Measurements from ENCODE around the gene NR0B2.
A peak's percentile ranks its signal among the peaks of the same experiment; 100 is the strongest.
"Not testable (repeated sequence)": the region's sequence is repeated elsewhere in the genome, so short reads cannot be mapped to it uniquely, and the experiment has no call there.

NR0B2 gene

DNA sequence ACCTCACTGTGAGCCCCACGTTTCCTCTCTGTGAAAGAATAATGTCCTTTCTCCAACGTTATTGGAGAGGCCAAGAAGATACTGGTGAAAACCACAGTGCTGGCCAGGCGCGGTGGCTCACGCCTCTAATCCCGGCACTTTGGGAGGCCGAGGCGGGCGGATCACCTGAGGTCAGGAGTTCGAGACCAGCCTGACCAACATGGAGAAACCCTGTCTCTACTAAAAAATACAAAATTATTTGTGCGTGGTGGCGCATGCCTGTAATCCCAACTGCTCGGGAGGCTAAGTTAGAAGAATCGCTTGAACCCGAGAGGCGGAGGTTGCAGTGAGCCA, 34.9 kb upstream of the NR0B2 start:
- not testable (repeated sequence) for H3K4me3 Mint-ChIP-seq; DNase-seq; H3K27me3 Mint-ChIP-seq; ATAC-seq (replicated peaks); H3K4me1 Mint-ChIP-seq; H3K9me3 Mint-ChIP-seq
- H3K36me3 Mint-ChIP-seq, result peaks cover 26 to 43% of the 10 kb centered on the region in 2 donors
- peak overlapping the region; percentile 9 for H3K27ac Mint-ChIP-seq

DNA sequence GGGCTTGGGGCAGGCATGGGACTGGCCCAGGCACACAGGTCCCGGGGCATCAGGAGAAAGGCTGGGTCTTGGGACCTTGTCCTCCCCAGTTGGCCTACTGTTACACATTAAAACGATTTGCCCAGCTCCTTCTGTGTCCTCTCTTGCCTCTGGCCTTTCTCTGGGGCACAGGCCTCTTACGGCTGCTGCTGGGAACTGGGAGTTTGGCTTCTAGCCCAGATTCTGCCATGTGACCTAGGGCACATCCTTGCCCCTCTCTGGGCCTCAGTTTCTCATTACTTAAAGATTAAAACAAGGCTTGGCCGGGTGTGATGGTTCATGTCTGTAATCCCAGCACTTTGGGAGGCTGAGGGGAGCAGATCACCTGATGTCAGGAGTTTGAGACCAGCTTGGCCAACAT, 32.5 kb upstream of the NR0B2 start:
- Mint-ChIP-seq H3K27me3 (no peaks in the 10 kb centered on the region), H3K36me3 (peaks cover 38 to 47% of the 10 kb centered on the region in 2 donors), H3K4me1 (peaks cover 0 to 2% of the 10 kb centered on the region in 2 donors), H3K27ac (no peak overlapping the region), H3K4me3 (no peak overlapping the region), H3K9me3 (no peaks in the 10 kb centered on the region)
- ATAC-seq (replicated peaks), result no peak
- DNase-seq, result no peak

DNA sequence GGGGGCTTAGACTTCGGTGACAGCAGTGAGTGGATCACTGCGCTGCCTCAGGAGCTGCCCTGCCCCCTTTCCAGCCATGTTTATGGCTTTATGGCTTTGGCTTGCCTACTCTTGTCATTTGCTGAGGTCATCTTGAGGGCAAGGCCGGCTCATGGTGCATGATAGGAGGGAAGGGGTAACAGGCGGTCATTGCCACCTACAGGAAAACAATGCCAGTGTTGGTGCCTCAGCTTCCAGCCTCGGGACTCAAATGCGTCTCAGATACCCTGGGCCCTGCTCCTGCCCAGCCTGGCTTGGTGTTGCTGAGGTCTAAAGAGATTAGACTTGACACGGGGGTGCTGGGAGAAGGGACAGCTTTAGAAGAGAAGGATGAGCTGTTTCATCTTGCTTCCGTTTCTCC, 32.0 kb upstream of the NR0B2 start:
- peaks cover 0 to 2% of the 10 kb centered on the region in 2 donors for H3K4me1 Mint-ChIP-seq
- H3K27ac Mint-ChIP-seq, result peak overlapping the region; percentile 56
- peaks cover 41 to 45% of the 10 kb centered on the region in 2 donors for H3K36me3 Mint-ChIP-seq
- DNase-seq (no peak), ATAC-seq (replicated peaks) (no peak)
- no peaks in the 10 kb centered on the region for H3K27me3 Mint-ChIP-seq
- H3K4me3 Mint-ChIP-seq, result no peak overlapping the region
- H3K9me3 Mint-ChIP-seq, result no peaks in the 10 kb centered on the region

GRCh38 chr1:26945138-26945537, 31.4 kb upstream of the NR0B2 start:
- no peaks in the 10 kb centered on the region for H3K9me3 Mint-ChIP-seq
- no peak for ATAC-seq (replicated peaks)
- no peak overlapping the region for H3K4me3 Mint-ChIP-seq
- H3K4me1 Mint-ChIP-seq, result peaks cover 0 to 2% of the 10 kb centered on the region in 2 donors
- H3K27ac Mint-ChIP-seq, result no peak overlapping the region
- no peak for DNase-seq
- peaks cover 41 to 42% of the 10 kb centered on the region in 2 donors for H3K36me3 Mint-ChIP-seq
- no peaks in the 10 kb centered on the region for H3K27me3 Mint-ChIP-seq

DNA sequence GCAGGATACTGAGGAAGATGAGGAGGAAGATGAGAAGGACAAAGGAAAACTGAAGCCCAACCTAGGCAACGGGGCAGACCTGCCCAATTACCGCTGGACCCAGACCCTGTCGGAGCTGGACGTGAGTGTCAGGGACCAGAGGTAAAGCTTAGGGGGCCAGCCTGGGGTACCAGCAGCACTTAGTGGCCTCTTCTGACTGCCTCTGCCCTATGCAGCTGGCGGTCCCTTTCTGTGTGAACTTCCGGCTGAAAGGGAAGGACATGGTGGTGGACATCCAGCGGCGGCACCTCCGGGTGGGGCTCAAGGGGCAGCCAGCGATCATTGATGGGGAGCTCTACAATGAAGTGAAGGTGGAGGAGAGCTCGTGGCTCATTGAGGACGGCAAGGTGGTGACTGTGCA, 28.9 kb upstream of the NR0B2 start:
- Mint-ChIP-seq H3K27me3 (no peaks in the 10 kb centered on the region), H3K9me3 (no peaks in the 10 kb centered on the region), H3K4me1 (peaks cover 0 to 4% of the 10 kb centered on the region in 2 donors), H3K4me3 (no peak overlapping the region), H3K27ac (no peak overlapping the region), H3K36me3 (peaks cover 46 to 48% of the 10 kb centered on the region in 2 donors)
- ATAC-seq (replicated peaks), result no peak
- no peak for DNase-seq

GRCh38 chr1:26941311-26941710, 27.5 kb upstream of the NR0B2 start:
- ATAC-seq (replicated peaks), result no peak
- no peak overlapping the region for H3K27ac Mint-ChIP-seq
- H3K27me3 Mint-ChIP-seq, result no peaks in the 10 kb centered on the region

GRCh38 chr1:26938659-26939025, 24.9 kb upstream of the NR0B2 start:
- H3K27me3 Mint-ChIP-seq, result no peaks in the 10 kb centered on the region
- ATAC-seq (replicated peaks), result no peak
- H3K9me3 Mint-ChIP-seq, result no peaks in the 10 kb centered on the region
- H3K36me3 Mint-ChIP-seq, result peaks cover 35 to 44% of the 10 kb centered on the region in 2 donors
- no peak overlapping the region for H3K27ac Mint-ChIP-seq
- no peak for DNase-seq
- H3K4me1 Mint-ChIP-seq, result peaks cover 5% of the 10 kb centered on the region in 2 donors
- H3K4me3 Mint-ChIP-seq, result no peak overlapping the region

More at GRCh38 chr1:26941311-26941710, 27.5 kb upstream of the NR0B2 start:
- H3K4me3 Mint-ChIP-seq, result no peak overlapping the region
- no peak for DNase-seq
- no peaks in the 10 kb centered on the region for H3K9me3 Mint-ChIP-seq
- peaks cover 0 to 4% of the 10 kb centered on the region in 2 donors for H3K4me1 Mint-ChIP-seq
- peaks cover 37 to 45% of the 10 kb centered on the region in 2 donors for H3K36me3 Mint-ChIP-seq

GRCh38 chr1:26938004-26938658, 24.4 kb upstream of the NR0B2 start:
- H3K4me3 Mint-ChIP-seq, result no peak overlapping the region
- DNase-seq (no peak), ATAC-seq (replicated peaks) (no peak)
- no peak overlapping the region for H3K27ac Mint-ChIP-seq
- H3K36me3 Mint-ChIP-seq, result peaks cover 33 to 41% of the 10 kb centered on the region in 2 donors
- H3K9me3 Mint-ChIP-seq, result no peaks in the 10 kb centered on the region
- no peaks in the 10 kb centered on the region for H3K27me3 Mint-ChIP-seq
- H3K4me1 Mint-ChIP-seq, result peaks cover 5 to 7% of the 10 kb centered on the region in 2 donors

DNA sequence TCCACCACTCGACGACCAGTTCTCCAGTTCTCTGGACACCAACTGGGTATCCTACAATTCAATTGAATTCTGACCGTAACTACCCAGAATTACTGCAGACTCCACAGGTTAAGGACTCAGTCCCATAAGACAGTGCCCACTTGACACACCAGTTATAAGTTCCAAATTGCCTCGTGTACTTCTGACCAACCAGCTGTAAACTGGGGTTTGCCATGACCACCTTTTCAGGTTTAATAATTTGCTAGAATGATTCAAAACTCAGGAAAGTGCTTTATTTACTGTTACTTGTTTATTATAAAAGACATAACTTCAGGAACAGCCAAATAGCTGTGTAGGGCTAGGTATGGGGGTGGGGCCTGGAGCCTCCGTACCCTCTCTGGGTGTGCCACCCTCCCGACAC, 23.0 kb upstream of the NR0B2 start:
- no peaks in the 10 kb centered on the region for H3K27me3 Mint-ChIP-seq
- peaks cover 28 to 35% of the 10 kb centered on the region in 2 donors for H3K36me3 Mint-ChIP-seq
- H3K4me3 Mint-ChIP-seq, result no peak overlapping the region
- H3K9me3 Mint-ChIP-seq, result no peaks in the 10 kb centered on the region
- H3K27ac Mint-ChIP-seq, result no peak overlapping the region
- no peak for ATAC-seq (replicated peaks)
- no peak for DNase-seq
- H3K4me1 Mint-ChIP-seq, result peaks cover 9 to 18% of the 10 kb centered on the region in 2 donors

DNA sequence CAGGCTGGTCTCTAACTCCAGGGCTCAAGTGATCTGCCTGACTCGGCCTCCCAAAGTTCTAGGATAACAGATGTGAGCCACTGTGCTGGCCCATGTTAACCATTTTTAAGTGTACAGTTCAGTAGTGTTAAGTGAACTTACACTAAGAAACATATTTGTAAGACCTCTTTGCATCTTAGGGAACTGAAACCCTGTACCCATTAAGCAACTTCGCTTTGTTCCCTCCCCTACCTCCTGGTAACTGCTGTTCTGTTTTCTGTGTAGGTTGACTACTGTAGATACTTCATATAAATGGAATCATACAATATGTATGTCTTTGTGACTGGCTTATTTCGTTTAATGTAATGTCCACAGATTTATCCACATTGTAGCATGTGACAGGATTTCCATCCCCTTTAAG, 18.8 kb upstream of the NR0B2 start:
- peak overlapping the region; percentile 37 to 48 for H3K4me3 Mint-ChIP-seq
- ATAC-seq (replicated peaks), result peak; percentile 100
- H3K36me3 Mint-ChIP-seq, result peaks cover 31 to 34% of the 10 kb centered on the region in 2 donors
- no peaks in the 10 kb centered on the region for H3K9me3 Mint-ChIP-seq
- DNase-seq, result peak; percentile 14
- no peaks in the 10 kb centered on the region for H3K27me3 Mint-ChIP-seq
- H3K27ac Mint-ChIP-seq, result peak overlapping the region; percentile 90
- peaks cover 7 to 18% of the 10 kb centered on the region in 2 donors for H3K4me1 Mint-ChIP-seq

GRCh38 chr1:26923711-26924110, 9.9 kb upstream of the NR0B2 start:
- Mint-ChIP-seq H3K36me3 (peaks cover 25 to 33% of the 10 kb centered on the region in 2 donors), H3K4me1 (peaks cover 15 to 50% of the 10 kb centered on the region in 2 donors), H3K9me3 (no peaks in the 10 kb centered on the region), H3K27me3 (no peaks in the 10 kb centered on the region), H3K27ac (peak overlapping the region; percentile 42), H3K4me3 (peak overlapping the region; percentile 96 to 100)
- DNase-seq (no peak), ATAC-seq (replicated peaks) (no peak)

GRCh38 chr1:26922901-26923300, 9.1 kb upstream of the NR0B2 start:
- peak overlapping the region; percentile 96 to 100 for H3K4me3 Mint-ChIP-seq
- H3K9me3 Mint-ChIP-seq, result no peaks in the 10 kb centered on the region
- DNase-seq (no peak), ATAC-seq (replicated peaks) (no peak)
- H3K27ac Mint-ChIP-seq, result peak overlapping the region; percentile 76
- no peaks in the 10 kb centered on the region for H3K27me3 Mint-ChIP-seq
- peaks cover 20 to 25% of the 10 kb centered on the region in 2 donors for H3K36me3 Mint-ChIP-seq
- H3K4me1 Mint-ChIP-seq, result peaks cover 15 to 50% of the 10 kb centered on the region in 2 donors

- DNase-seq (no peak), ATAC-seq (replicated peaks) (no peak)
- H3K9me3 Mint-ChIP-seq, result no peaks in the 10 kb centered on the region
- H3K4me1 Mint-ChIP-seq, result peaks cover 15 to 50% of the 10 kb centered on the region in 2 donors
- peak overlapping the region; percentile 99 for H3K27ac Mint-ChIP-seq
- H3K27me3 Mint-ChIP-seq, result no peaks in the 10 kb centered on the region
- H3K36me3 Mint-ChIP-seq, result peaks cover 16 to 23% of the 10 kb centered on the region in 2 donors
- H3K4me3 Mint-ChIP-seq, result peak overlapping the region; percentile 96 to 100
Observed at GRCh38 chr1:26922431-26922729, 8.6 kb upstream of the NR0B2 start.

- Mint-ChIP-seq H3K36me3 (peaks cover 13 to 19% of the 10 kb centered on the region in 2 donors), H3K27ac (peak within 1 kb of the TSS; percentile 99), H3K27me3 (no peaks in the 10 kb centered on the region), H3K4me1 (peaks cover 12 to 46% of the 10 kb centered on the region in 2 donors), H3K4me3 (peak within 1 kb of the TSS; percentile 96 to 100), H3K9me3 (no peaks in the 10 kb centered on the region)
- ATAC-seq (replicated peaks), result peak; percentile 93 to 96
- DNase-seq, result peak; percentile 96
Observed at GRCh38 chr1:26921540-26922430, 8.0 kb upstream of the NR0B2 start, which contains the start of gene NUDC. TSS of gene NUDC (plus strand) at chr1:26921743. CDS start at chr1:26921849, 106 bp downstream.

DNA sequence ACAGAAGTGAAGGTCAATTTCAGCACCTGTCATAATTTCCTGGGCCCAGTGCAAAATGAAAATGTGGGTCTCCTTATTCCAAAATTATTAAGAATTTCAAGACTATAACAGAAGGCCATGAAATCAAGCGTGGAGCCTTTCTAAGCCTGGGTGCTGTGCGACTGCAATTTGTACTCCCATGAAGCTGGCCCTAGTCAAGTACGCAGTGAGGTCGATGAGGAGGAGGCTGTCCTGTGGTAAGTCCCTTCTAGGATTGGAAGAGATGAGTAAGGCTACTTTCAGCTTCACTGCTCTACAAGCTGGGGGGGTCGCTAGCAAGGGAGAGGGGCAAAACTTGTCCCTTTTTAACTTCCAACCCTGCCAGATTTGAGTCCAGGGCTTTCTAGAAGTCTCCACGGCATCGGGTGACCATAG, 7.4 kb upstream of the NR0B2 start:
- no peak for DNase-seq
- Mint-ChIP-seq H3K36me3 (peaks cover 9 to 13% of the 10 kb centered on the region in 2 donors), H3K27ac (peak overlapping the region; percentile 99)

More for the DNA sequence above, 7.4 kb upstream of the NR0B2 start:
- peaks cover 12 to 44% of the 10 kb centered on the region in 2 donors for H3K4me1 Mint-ChIP-seq
- no peaks in the 10 kb centered on the region for H3K27me3 Mint-ChIP-seq
- H3K4me3 Mint-ChIP-seq, result peak overlapping the region; percentile 96 to 100
- H3K9me3 Mint-ChIP-seq, result no peaks in the 10 kb centered on the region
- ATAC-seq (replicated peaks), result peak; percentile 44 to 61
